ENCODE data around the gene NFE2L1. TPM values are rescaled to one million over a fixed set of nuclear protein-coding genes. Genes with fewer than 3 reads are reported as not detected.
A peak's percentile ranks its signal among the peaks of the same experiment; 100 is the strongest.

Gene NFE2L1
- total and polyA plus RNA-seq, 9 of the 15 experiments (the other 6 are each of a cell fraction or from before 2014, with no cell fraction given), result 2.0 to 68.6 (median 39.7) TPM

GRCh38 chr17:48014595-48015111 lies 33.5 kb upstream of the NFE2L1 start (continued):
- TF ChIP-seq TSC22D4 (tag; IDR thresholded peaks at IDR 0.05), result no peak
- no peak for TF ChIP-seq ZFP30 (CRISPR knock-in tag; IDR thresholded peaks at IDR 0.05; ENCODE audit: borderline replicate concordance)
- TF ChIP-seq FUS (optimal IDR thresholded peaks at IDR 0.05; ENCODE audit: low read depth, low read length), result no peak
- no peak for TF ChIP-seq ZNF431 (CRISPR knock-in tag; IDR thresholded peaks at IDR 0.05)
- peak; percentile 70 for TF ChIP-seq MAFG (tag; conservative IDR thresholded peaks at IDR 0.05)
- TF ChIP-seq LCOR (CRISPR knock-in tag; IDR thresholded peaks at IDR 0.05), result no peak
- TF ChIP-seq CBX5 (IDR thresholded peaks at IDR 0.05; ENCODE audit: borderline replicate concordance, low read depth), result no peak
- TF ChIP-seq ZC3H11A (IDR thresholded peaks at IDR 0.05; ENCODE audit: low read depth, low read length), result no peak
- TF ChIP-seq, protein P1, sequence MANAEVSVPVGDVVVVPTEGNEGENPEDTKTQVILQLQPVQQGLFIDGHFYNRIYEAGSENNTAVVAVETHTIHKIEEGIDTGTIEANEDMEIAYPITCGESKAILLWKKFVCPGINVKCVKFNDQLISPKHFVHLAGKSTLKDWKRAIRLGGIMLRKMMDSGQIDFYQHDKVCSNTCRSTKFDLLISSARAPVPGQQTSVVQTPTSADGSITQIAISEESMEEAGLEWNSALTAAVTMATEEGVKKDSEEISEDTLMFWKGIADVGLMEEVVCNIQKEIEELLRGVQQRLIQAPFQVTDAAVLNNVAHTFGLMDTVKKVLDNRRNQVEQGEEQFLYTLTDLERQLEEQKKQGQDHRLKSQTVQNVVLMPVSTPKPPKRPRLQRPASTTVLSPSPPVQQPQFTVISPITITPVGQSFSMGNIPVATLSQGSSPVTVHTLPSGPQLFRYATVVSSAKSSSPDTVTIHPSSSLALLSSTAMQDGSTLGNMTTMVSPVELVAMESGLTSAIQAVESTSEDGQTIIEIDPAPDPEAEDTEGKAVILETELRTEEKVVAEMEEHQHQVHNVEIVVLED (CRISPR knock-in tag; IDR thresholded peaks at IDR 0.05), result no peak
- no peak for TF ChIP-seq KLF10 (CRISPR knock-in tag; IDR thresholded peaks at IDR 0.05)
- TF ChIP-seq ARID1B (IDR thresholded peaks at IDR 0.05), result 0 out of 2 replicates have a peak, but pooled peaks have one; percentile 21
- no peak for TF ChIP-seq HDAC1 (IDR thresholded peaks at IDR 0.05)
- TF ChIP-seq SMAD4 (CRISPR knock-in tag; conservative IDR thresholded peaks at IDR 0.05), result 0 out of 2 replicates have a peak, but pooled peaks have one; percentile 22
- TF ChIP-seq MCM7 (IDR thresholded peaks at IDR 0.05), result no peak
- no peak for TF ChIP-seq HIVEP1 (CRISPR knock-in tag; IDR thresholded peaks at IDR 0.05)
- TF ChIP-seq TFAP4 (CRISPR knock-in tag; IDR thresholded peaks at IDR 0.05; ENCODE audit: borderline replicate concordance), result peak; percentile 28; the same call in 1 of the 2 replicates
- no peak for TF ChIP-seq JUND (IDR thresholded peaks at IDR 0.05; ENCODE audit: borderline replicate concordance, low read depth, low read length)
- no peak for TF ChIP-seq JUND (tag; IDR thresholded peaks at IDR 0.05; ENCODE audit: borderline replicate concordance, low read depth, low read length)
- no peak for TF ChIP-seq KHSRP (IDR thresholded peaks at IDR 0.05)
- no peak for TF ChIP-seq ZNF12 (CRISPR knock-in tag; IDR thresholded peaks at IDR 0.05)
- TF ChIP-seq RUNX1 (IDR thresholded peaks at IDR 0.05; ENCODE audit: low read depth), result no peak
- TF ChIP-seq DACH1 (IDR thresholded peaks at IDR 0.05; ENCODE audit: partially characterized antibody), result peak; percentile 30
- TF ChIP-seq TCF7 (IDR thresholded peaks at IDR 0.05; ENCODE audit: borderline replicate concordance), result no peak
- no peak for TF ChIP-seq ZNF507 (tag; conservative IDR thresholded peaks at IDR 0.05)
- TF ChIP-seq DNMT1 (IDR thresholded peaks at IDR 0.05), result no peak
- TF ChIP-seq MAFF (IDR thresholded peaks at IDR 0.05; ENCODE audit: low read length), result no peak
- TF ChIP-seq RBM39 (optimal IDR thresholded peaks at IDR 0.05; ENCODE audit: low read depth, low read length), result no peak
- TF ChIP-seq NFIC (IDR thresholded peaks at IDR 0.05), result no peak
- no peak for TF ChIP-seq EWSR1 (IDR thresholded peaks at IDR 0.05; ENCODE audit: borderline replicate concordance, low read depth, partially characterized antibody)
- peak; percentile 96 for TF ChIP-seq VEZF1 (CRISPR knock-in tag; IDR thresholded peaks at IDR 0.05)
